Adipose tissue (tissue), 3 donors: Measurements from ENCODE around the gene POP5. TPM values are rescaled to one million over a fixed set of nuclear protein-coding genes. Genes with fewer than 3 reads are reported as not detected.

Source experiments
- H3K27ac ChIP-seq: one replicate; pipeline ENCODE4 v1.5.1; 2013; ENCODE audit warnings: low read depth, low read length
- WGBS, 3 donors: extraction: QIAGEN DNeasy Blood & Tissue Kit; methylation state at CpG; one replicate each; pipeline ENCODE4 v1.1.7; 2013; 5-methylcytosine and 5-hydroxymethylcytosine counted together
- polyA plus RNA-seq, 3 donors: library from polyadenylated mRNA; stranded (reverse); fragments of 200-250 nt; gene quantifications; one replicate each; pipeline ENCODE4 v1.2.3, GENCODE V29; 2013
- donor health status: healthy with polysubstance abuse.
- donor health status: Bipolar disorder and iron deficiency.
- donor health status: healthy.

POP5 gene
- polyA plus RNA-seq, 3 donors: 25.4 to 55.2 (median 50.0) TPM

GRCh38 chr12:120592121-120593049 lies 11.2 kb upstream of the POP5 start:
- H3K27ac ChIP-seq: no peak overlapping the region
- 59 to 78% (median 65%) methylated on average over 8 of the region's 8 CpGs for WGBS, 3 donors

- 72 to 89% (median 83%) methylated on average over 6 of the region's 6 CpGs for WGBS, 3 donors
- no peak overlapping the region for H3K27ac ChIP-seq
Observed at GRCh38 chr12:120590741-120591407, 9.7 kb upstream of the POP5 start.

DNA sequence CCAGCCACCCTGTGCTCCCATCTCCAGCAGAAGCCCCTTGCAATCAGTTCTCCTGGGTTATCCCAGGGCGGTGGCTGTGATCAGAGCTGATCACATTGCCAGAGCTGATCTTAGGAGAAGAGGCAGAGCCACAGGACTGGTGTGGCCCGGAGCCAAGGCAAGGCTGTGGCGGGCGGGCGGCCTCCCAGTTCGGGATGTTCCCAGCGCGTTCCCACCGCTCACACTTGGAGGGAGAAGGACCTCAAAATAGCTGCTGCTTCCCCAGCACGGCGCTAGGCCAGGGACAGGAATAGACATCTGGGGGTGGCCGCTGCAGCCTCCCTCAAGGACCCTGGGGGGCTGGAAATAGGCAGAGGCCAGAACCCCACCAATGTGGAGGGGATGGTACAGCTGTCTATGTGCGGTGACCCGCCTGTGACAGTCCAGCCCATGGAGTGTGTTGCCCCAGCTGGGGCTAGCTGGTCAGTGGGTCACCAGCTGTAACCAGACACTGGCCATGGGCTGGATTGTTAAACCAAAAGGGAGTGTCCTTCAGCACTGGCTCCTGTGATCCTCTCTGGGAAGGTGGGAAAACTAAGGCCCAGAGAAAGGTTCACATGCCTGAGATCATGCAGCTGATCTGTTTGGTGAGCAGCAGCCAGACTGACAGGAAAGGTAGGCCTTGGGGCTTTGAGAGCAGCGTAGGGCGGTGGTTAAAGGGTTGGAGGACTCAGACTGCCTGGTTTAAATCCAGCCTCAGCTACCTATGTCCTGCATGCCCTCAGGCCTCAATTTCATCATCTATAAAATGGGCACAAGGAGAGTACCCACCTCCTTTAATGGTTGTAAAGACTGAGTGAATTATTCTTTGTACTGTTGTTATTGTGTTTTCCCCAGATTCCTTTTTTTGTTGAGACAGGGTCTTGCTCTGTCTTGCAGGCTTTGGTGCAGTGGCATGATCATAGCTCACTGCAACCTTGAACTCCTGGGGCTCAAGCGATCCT lies 8.0 kb upstream of the POP5 start:
- H3K27ac ChIP-seq: no peak overlapping the region
- WGBS, 3 donors: 58 to 81% (median 65%) methylated on average over 17 of the region's 17 CpGs

DNA sequence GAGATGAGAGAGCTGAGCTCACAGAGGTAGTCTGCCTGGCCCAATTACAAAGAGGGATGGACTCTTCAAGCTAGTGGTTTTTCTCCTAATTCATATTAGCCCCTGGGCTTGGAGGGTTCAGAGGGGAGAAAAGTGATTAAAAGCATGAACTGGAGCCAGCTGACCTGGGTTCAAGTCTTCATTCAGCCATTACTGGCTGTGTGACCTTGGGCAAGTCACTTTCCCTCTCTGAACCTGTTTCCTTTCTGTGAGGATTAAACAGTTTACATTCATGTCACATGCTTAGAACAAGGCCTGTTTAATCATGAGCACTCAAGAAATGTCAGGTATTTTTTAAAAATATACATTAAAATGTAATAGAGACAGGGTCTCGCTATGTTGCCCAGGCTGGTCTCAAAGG lies 7.2 kb upstream of the POP5 start:
- no peak overlapping the region for H3K27ac ChIP-seq
- WGBS, 3 donors: 94 to 100% (median 100%) methylated on average over 1 of the region's 1 CpG

- WGBS, 3 donors: 86 to 94% (median 90%) methylated on average over 2 of the region's 2 CpGs
- H3K27ac ChIP-seq: no peak overlapping the region
Observed at GRCh38 chr12:120586860-120587259, 5.7 kb upstream of the POP5 start.

GRCh38 chr12:120586206-120586605 lies 5.0 kb upstream of the POP5 start:
- 70 to 74% (median 72%) methylated on average over 7 of the region's 7 CpGs for WGBS, 3 donors
- no peak overlapping the region for H3K27ac ChIP-seq

- 2 to 3% (median 2%) methylated on average over 61 to 65 of the region's 65 CpGs for WGBS, 3 donors
- no peak overlapping the region for H3K27ac ChIP-seq
Observed at GRCh38 chr12:120584343-120585149, 3.3 kb upstream of the POP5 start.

- no peak overlapping the region for H3K27ac ChIP-seq
- 17 to 18% (median 18%) methylated on average over 20 of the region's 20 CpGs for WGBS, 3 donors
Observed at GRCh38 chr12:120583478-120584030, 2.4 kb upstream of the POP5 start.

DNA sequence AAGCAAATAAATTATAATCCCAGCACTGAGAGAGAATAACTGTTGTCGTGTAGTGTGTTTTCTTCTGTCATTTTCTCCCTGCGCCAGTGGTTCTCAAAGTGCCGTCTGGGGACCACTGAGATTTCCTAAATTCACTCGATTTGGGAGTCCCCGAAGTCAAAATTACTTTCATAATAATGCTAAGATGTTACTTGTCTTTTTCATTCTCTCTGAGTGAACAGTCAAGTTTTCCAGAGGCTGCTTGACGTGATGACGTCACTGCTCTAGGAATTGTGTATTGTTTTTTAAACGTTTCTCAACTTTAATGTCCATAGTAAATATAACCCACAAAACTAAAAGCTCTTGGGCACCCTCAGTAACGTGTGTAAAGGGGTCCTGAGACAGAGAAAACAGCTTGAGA lies 796 bp upstream of the POP5 start:
- 23 to 36% (median 34%) methylated on average over 9 of the region's 9 CpGs for WGBS, 3 donors

DNA sequence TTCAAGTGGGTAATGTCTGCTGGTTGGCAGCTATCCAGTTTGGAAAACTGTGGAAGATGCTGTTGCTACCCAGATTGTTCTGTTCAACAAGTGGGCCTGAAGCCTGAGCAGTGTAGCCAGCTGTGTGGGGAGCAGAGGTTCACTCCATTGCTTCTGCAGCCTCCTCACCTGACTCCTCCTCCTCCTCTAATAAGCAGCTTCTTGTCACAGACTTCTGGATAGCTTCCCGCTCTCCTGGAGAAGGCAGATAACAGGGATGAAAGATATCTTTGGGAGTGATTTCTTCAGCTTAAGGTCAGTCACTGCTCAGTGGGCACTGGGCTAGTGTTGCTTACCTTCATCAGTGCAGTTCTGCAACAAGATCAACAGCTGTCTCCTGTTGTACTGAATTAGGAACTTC lies 2.0 kb downstream of the POP5 start:
- 52 to 93% (median 75%) methylated on average over 1 of the region's 1 CpG for WGBS, 3 donors
- H3K27ac ChIP-seq: no peak overlapping the region

More for the DNA sequence above, 796 bp upstream of the POP5 start:
- no peak overlapping the region for H3K27ac ChIP-seq

DNA sequence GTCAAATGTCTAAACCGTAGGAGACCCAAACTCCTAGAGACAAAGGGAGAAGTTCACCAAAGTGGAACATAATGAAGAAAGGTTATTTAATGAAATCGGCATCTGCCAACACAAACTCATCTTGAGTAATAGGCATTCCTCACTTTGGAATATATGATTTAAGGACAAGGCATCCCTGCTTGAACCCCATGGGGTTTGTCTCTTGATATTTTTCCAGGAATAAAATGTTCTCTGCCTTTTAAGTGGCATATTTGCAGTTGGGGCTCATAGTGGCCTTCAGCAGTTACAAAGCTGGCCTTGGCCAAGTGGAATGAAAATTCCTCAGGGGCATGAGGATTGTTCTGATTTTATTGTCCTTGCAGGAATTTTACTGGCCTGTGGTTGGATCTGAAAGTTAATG lies 7.1 kb downstream of the POP5 start:
- H3K27ac ChIP-seq: no peak overlapping the region
- 63 to 93% (median 81%) methylated on average over 2 of the region's 2 CpGs for WGBS, 3 donors

DNA sequence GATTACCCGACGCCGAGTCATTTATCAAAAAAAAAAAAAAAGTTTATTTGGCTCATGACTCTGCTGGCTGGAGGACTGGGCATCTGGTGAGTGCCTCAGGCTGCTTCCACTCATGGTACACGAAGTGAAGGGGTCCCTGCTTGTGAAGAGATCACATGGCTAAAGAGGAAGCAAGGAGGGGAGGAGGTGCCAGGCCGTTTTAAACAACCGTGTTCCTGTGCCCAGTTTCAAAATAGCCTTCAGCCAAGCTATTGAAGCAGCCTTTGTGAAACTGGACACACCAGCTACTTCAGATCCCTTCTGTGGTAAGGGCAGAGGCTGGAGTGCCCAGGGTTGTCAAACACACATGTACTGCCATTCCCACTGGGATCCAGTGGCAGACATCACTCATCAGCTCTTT lies 7.6 kb downstream of the POP5 start:
- 58 to 75% (median 60%) methylated on average over 6 of the region's 6 CpGs for WGBS, 3 donors
- no peak overlapping the region for H3K27ac ChIP-seq

DNA sequence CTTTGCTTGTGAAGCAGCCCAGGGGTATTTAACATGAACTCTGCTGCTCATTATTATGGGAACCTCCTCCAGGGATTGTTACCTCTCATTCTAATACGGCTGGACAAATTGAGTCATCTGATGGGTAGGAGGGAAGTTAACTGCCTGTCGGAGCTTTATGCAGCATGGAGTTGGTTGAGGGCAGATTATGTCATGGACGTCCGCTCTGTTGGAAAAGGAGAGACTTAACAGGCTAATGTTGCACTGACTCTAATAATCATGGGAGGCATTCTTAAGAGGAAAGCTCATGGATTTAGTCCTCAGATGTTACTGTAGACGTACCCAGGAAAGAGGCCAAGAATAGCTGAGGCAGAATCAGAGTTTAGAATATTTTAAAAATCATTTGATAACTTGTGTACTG lies 9.9 kb downstream of the POP5 start:
- WGBS, 3 donors: 68 to 76% (median 71%) methylated on average over 5 of the region's 5 CpGs
- no peak overlapping the region for H3K27ac ChIP-seq

DNA sequence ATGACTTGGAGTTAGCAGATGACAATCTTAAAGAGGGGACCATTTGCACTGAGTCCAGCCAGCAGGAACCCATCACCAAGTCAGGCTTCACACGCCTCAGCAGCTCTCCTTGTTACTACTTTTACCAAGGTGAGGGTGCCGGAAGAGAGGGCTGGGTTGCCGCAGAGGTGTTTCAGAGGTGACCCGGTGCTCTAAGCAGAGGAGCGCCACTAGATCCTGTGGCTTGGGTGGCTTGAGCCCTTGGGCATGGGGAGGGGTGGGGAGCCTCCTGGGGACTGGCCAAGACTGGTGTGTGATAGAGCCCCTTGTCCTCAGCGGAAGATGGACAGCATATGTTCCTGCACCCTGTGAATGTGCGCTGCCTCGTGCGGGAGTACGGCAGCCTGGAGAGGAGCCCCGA lies 17.7 kb downstream of the POP5 start:
- 92 to 95% (median 93%) methylated on average over 11 of the region's 11 CpGs for WGBS, 3 donors
- no peak overlapping the region for H3K27ac ChIP-seq

DNA sequence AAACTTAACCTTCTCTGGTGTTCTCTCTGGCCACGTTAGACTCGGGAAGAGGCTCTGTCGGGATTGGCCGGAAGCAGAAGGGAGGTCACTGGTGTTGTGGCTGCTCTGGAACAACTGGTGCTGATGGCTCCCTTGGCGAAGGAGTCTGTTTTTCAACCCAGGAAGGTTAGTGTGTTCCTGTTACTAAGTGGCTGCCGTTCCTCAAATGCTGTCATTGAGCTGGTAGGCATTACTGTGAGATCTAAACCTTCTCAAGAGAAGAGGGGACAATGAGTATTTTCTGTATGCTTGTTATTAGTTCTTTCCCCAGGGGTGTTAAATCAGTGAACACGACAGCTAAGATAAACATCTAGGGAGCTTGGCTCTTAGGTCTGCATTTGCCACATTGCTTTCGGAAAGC lies 18.3 kb downstream of the POP5 start:
- 79 to 88% (median 81%) methylated on average over 8 of the region's 8 CpGs for WGBS, 3 donors
- H3K27ac ChIP-seq: no peak overlapping the region

- WGBS, 3 donors: 88 to 93% (median 92%) methylated on average over 2 of the region's 2 CpGs
- H3K27ac ChIP-seq: no peak overlapping the region
Observed at GRCh38 chr12:120557589-120557988, 23.6 kb downstream of the POP5 start.

- no peak overlapping the region for H3K27ac ChIP-seq
- WGBS, 3 donors: 76 to 85% (median 83%) methylated on average over 1 of the region's 1 CpG
Observed at GRCh38 chr12:120554678-120555077, 26.5 kb downstream of the POP5 start.

GRCh38 chr12:120546050-120546386 lies 35.2 kb downstream of the POP5 start:
- no peak overlapping the region for H3K27ac ChIP-seq
- 53 to 81% (median 69%) methylated on average over 3 of the region's 3 CpGs for WGBS, 3 donors
